K562 (cell line): ENCODE data around the gene RAB25. TPM values are rescaled to one million over a fixed set of nuclear protein-coding genes. Genes with fewer than 3 reads are reported as not detected.
A peak's percentile ranks its signal among the peaks of the same experiment; 100 is the strongest.

ENCODE experiments used
- CC2D1A ChIP-seq: fragments of 450-650 bp; IDR thresholded peaks from 2 replicates; pipeline ENCODE4 v1.6.1; 2017; ENCODE audit warnings: mild to moderate bottlenecking
- EGR1 ChIP-seq: fragments of 450-650 bp; conservative IDR thresholded peaks from 2 replicates; pipeline ENCODE4 v1.6.1; 2017; ENCODE audit warnings: mild to moderate bottlenecking
- EHMT2 ChIP-seq: fragments of 450-650 bp; IDR thresholded peaks from 2 replicates; pipeline ENCODE4 v1.6.1; 2018; ENCODE audit warnings: antibody characterized with exemption
- GABPB1 ChIP-seq: sonication (generic); formaldehyde crosslinking; IDR thresholded peaks from 2 replicates; pipeline ENCODE4 v1.8.0; 2022; ENCODE audit warnings: mild to moderate bottlenecking, missing genetic modification reagents
- HDAC1 ChIP-seq, 2 experiments: fragments of 450-650 bp; IDR thresholded peaks; 2 replicates each; pipeline ENCODE4 v1.6.1; 2016 to 2017; ENCODE audit warnings: inconsistent platforms in 1 of 2, mild to moderate bottlenecking in 1 of 2, moderate library complexity in 1 of 2
- HNRNPUL1 ChIP-seq: fragments of 200-400 bp; formaldehyde crosslinking; IDR thresholded peaks from 2 replicates; pipeline ENCODE4 v1.6.1; 2017; ENCODE audit warnings: low read length
- HOMEZ ChIP-seq: fragments of 250-450 bp; sonication (Bioruptor Pico); IDR thresholded peaks from 2 replicates; pipeline ENCODE4 v1.4.0; 2020; ENCODE audit warnings: mild to moderate bottlenecking, moderate library complexity
- JUND ChIP-seq, 2 experiments: IDR thresholded peaks; 2 replicates in 1 of 2; 3 replicates in 1 of 2; pipeline ENCODE4 v1.6.1; 2011; ENCODE audit warnings: borderline replicate concordance in 2 of 2, low read depth in 2 of 2, low read length in 2 of 2, improper control_type of control experiment in 1 of 2, missing biosample characterization in 1 of 2, missing genetic modification characterization in 1 of 2, missing genetic modification reagents in 1 of 2
- KLF1 ChIP-seq: fragments of 450-650 bp; IDR thresholded peaks from 2 replicates; pipeline ENCODE4 v1.6.1; 2016; ENCODE audit warnings: missing genetic modification characterization, missing compliant biosample characterization
- MBD2 ChIP-seq: sonication (generic); IDR thresholded peaks from 2 replicates; pipeline ENCODE4 v1.6.1; 2016; ENCODE audit warnings: low read depth, borderline replicate concordance
- NFE2L1 ChIP-seq: fragments of 450-650 bp; IDR thresholded peaks from 2 replicates; pipeline ENCODE4 v1.6.1; 2016; ENCODE audit warnings: missing genetic modification characterization, low read depth, mild to moderate bottlenecking, missing compliant biosample characterization, moderate library complexity, borderline replicate concordance
- NR2C1 ChIP-seq, 2 experiments: fragments of 450-650 bp; IDR thresholded peaks; 2 replicates each; pipeline ENCODE4 v1.6.1; 2017; ENCODE audit warnings: mild to moderate bottlenecking in 2 of 2, antibody characterized with exemption in 1 of 2, inconsistent platforms in 1 of 2, missing compliant biosample characterization in 1 of 2, missing genetic modification characterization in 1 of 2
- RBBP5 ChIP-seq: fragments of 200-600 bp; sonication (generic); IDR thresholded peaks from 2 replicates; pipeline ENCODE4 v1.6.1; 2012; ENCODE audit warnings: borderline replicate concordance, mild to moderate bottlenecking, low read length, control low read depth, inconsistent platforms; ENCODE audit not compliant: insufficient read depth, poor library complexity, severe bottlenecking
- RBM15 ChIP-seq: fragments of 200-400 bp; formaldehyde crosslinking; IDR thresholded peaks from 2 replicates; pipeline ENCODE4 v1.6.1; 2018; ENCODE audit warnings: mild to moderate bottlenecking, low read length, moderate library complexity; ENCODE audit not compliant: insufficient read depth
- RBM25 ChIP-seq: fragments of 200-400 bp; formaldehyde crosslinking; IDR thresholded peaks from 2 replicates; pipeline ENCODE4 v1.6.1; 2018; ENCODE audit warnings: low read length, low read depth, moderate library complexity; ENCODE audit not compliant: severe bottlenecking
- RFX7 ChIP-seq: fragments of 250-450 bp; sonication (Bioruptor Pico); IDR thresholded peaks from 2 replicates; pipeline ENCODE4 v1.5.1; 2021; ENCODE audit warnings: mild to moderate bottlenecking
- SRSF3 ChIP-seq: fragments of 200-400 bp; formaldehyde crosslinking; IDR thresholded peaks from 2 replicates; pipeline ENCODE4 v1.6.1; 2016; ENCODE audit warnings: mild to moderate bottlenecking, low read length, moderate library complexity; ENCODE audit not compliant: insufficient read depth
- STAT5B ChIP-seq: fragments of 250-450 bp; sonication (Bioruptor Pico); IDR thresholded peaks from 2 replicates; pipeline ENCODE4 v1.8.0; 2021; ENCODE audit warnings: mild to moderate bottlenecking, inconsistent platforms
- TAF7 ChIP-seq: fragments of 450-650 bp; IDR thresholded peaks from 2 replicates; pipeline ENCODE4 v1.6.1; 2016; ENCODE audit warnings: missing genetic modification characterization, missing compliant biosample characterization
- TBP ChIP-seq: optimal IDR thresholded peaks from 2 replicates; pipeline ENCODE3; 2011; ENCODE audit warnings: low read depth, low read length, improper control_type of control experiment
- YBX1 ChIP-seq: fragments of 450-650 bp; IDR thresholded peaks from 2 replicates; pipeline ENCODE4 v1.7.1; 2016; ENCODE audit warnings: mild to moderate bottlenecking
- ZFPM2 ChIP-seq: fragments of 250-450 bp; sonication (Bioruptor Pico); IDR thresholded peaks from 2 replicates; pipeline ENCODE4 v1.5.1; 2022; ENCODE audit warnings: mild to moderate bottlenecking
- ZNF175 ChIP-seq: fragments of 200-800 bp; sonication (Bioruptor generic); IDR thresholded peaks from 2 replicates; pipeline ENCODE4 v1.6.1; 2016; ENCODE audit warnings: low read depth, mild to moderate bottlenecking, missing genetic modification characterization, missing compliant biosample characterization
- ZNF583 ChIP-seq: fragments of 250-450 bp; sonication (Bioruptor Pico); IDR thresholded peaks from 2 replicates; pipeline ENCODE4 v1.4.0; 2020
- ZNF766 ChIP-seq: fragments of 200-800 bp; sonication (Bioruptor generic); conservative IDR thresholded peaks from 2 replicates; pipeline ENCODE4 v1.6.1; 2016; ENCODE audit warnings: missing genetic modification characterization, missing compliant biosample characterization
- polyA plus RNA-seq, 8 experiments: library from polyadenylated mRNA; depleted of rRNA in 4 of 8; stranded (reverse) in 5 of 8; unstranded in 3 of 8; fragments of >200 nt; fragmentation: Nextera tagmentation in 2 of 8; fragmentation: Illumina TruSeq in 1 of 8; extraction: Ambion mirVana in 2 of 8; extraction: Trizol in 1 of 8; gene quantifications; 2 replicates each; pipeline versions ENCODE4 v1.2.1 to v1.2.3, GENCODE V29; 2011 to 2014; ENCODE audit warnings: inconsistent platforms in 1 of 8, missing spikeins in 1 of 8
- total RNA-seq, 7 experiments: library from RNA; depleted of rRNA in 6 of 7; stranded (reverse); fragments of >200 nt in 6 of 7; fragmentation: Illumina TruSeq in 2 of 7; extraction: Trizol in 2 of 7; gene quantifications; 2 replicates each; pipeline versions ENCODE4 v1.2.1 to v1.2.3, GENCODE V29; 2011 to 2021; ENCODE audit warnings: low replicate concordance in 1 of 7
- TF ChIP-seq, protein P1 (sequence below), 3 experiments: IDR thresholded peaks in 2 of 3; conservative IDR thresholded peaks in 1 of 3; 2 replicates each; pipeline ENCODE4 v1.5.1; 2011 to 2012; ENCODE audit warnings: low read length in 3 of 3, mild to moderate bottlenecking in 3 of 3, control low read depth in 2 of 3, improper control_type of control experiment in 1 of 3, inconsistent platforms in 1 of 3, low read depth in 1 of 3, mixed read lengths in 1 of 3, moderate library complexity in 1 of 3; ENCODE audit not compliant: insufficient read depth in 2 of 3

The RAB25 gene
- total and polyA plus RNA-seq, 9 of the 15 experiments (the other 6 are each of a cell fraction or from before 2014, with no cell fraction given), result 0.10 to 0.27 (median 0.13) TPM; not detected in 6

GRCh38 chr1:156090840-156091188, 29.9 kb downstream of the RAB25 start (continued):
- no peak for TF ChIP-seq HOMEZ
- no peak for TF ChIP-seq KLF1
- no peak for TF ChIP-seq RBBP5
- TF ChIP-seq GABPB1 (CRISPR knock-in tag), result no peak
- no peak for TF ChIP-seq STAT5B
- no peak for TF ChIP-seq HDAC1 (IDR thresholded peaks at IDR 0.05)
- no peak for TF ChIP-seq TBP
- no peak for TF ChIP-seq RBM15
- no peak for TF ChIP-seq NR2C1 (IDR thresholded peaks at IDR 0.05)
- no peak for TF ChIP-seq NR2C1 (tag; IDR thresholded peaks at IDR 0.05)
- TF ChIP-seq NFE2L1 (tag), result no peak
- no peak for TF ChIP-seq RBM25
- TF ChIP-seq EHMT2, result no peak
- TF ChIP-seq CC2D1A, result peak; percentile 56; the same call in 1 of the 2 replicates
- TF ChIP-seq EGR1, result no peak
- no peak for TF ChIP-seq MBD2
- TF ChIP-seq JUND (IDR thresholded peaks at IDR 0.05; ENCODE audit: borderline replicate concordance, low read depth, low read length), result 0 out of 2 replicates have a peak, but pooled peaks have one; percentile 28
- no peak; the same call in 2 of the 3 replicates for TF ChIP-seq JUND (tag; IDR thresholded peaks at IDR 0.05; ENCODE audit: borderline replicate concordance, low read depth, low read length)
- no peak for TF ChIP-seq RFX7
- no peak for TF ChIP-seq SRSF3
- no peak for TF ChIP-seq ZNF766
- TF ChIP-seq TAF7 (tag), result no peak
- TF ChIP-seq, protein P1, sequence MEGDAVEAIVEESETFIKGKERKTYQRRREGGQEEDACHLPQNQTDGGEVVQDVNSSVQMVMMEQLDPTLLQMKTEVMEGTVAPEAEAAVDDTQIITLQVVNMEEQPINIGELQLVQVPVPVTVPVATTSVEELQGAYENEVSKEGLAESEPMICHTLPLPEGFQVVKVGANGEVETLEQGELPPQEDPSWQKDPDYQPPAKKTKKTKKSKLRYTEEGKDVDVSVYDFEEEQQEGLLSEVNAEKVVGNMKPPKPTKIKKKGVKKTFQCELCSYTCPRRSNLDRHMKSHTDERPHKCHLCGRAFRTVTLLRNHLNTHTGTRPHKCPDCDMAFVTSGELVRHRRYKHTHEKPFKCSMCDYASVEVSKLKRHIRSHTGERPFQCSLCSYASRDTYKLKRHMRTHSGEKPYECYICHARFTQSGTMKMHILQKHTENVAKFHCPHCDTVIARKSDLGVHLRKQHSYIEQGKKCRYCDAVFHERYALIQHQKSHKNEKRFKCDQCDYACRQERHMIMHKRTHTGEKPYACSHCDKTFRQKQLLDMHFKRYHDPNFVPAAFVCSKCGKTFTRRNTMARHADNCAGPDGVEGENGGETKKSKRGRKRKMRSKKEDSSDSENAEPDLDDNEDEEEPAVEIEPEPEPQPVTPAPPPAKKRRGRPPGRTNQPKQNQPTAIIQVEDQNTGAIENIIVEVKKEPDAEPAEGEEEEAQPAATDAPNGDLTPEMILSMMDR (IDR thresholded peaks at IDR 0.05 in 2 of 3, conservative IDR thresholded peaks at IDR 0.05 in 1 of 3; ENCODE audit: insufficient read depth in 2 of 3, low read depth in 1 of 3, low read length in 3 of 3), result peak; percentile 88 to 97 (median 93)
- no peak for TF ChIP-seq ZFPM2 (CRISPR knock-in tag)
- no peak for TF ChIP-seq HNRNPUL1
- no peak for TF ChIP-seq YBX1
- TF ChIP-seq ZNF175, result no peak
- no peak for TF ChIP-seq ZNF583
